Forelimb muscle (tissue), 1 donor: ENCODE results near the gene WIF1. TPM values are rescaled to one million over a fixed set of nuclear protein-coding genes. Genes with fewer than 3 reads are reported as not detected.

Experiments
- DNase-seq: peaks from one replicate; pipeline ENCODE4 v3.0.0-alpha.2; 2013; ENCODE audit warnings: low read depth
- polyA plus RNA-seq: library from polyadenylated mRNA; unstranded; fragments of 120-200 nt; gene quantifications from one replicate; pipeline ENCODE4 v1.2.1, GENCODE V29; 2013; ENCODE audit not compliant: insufficient read length

Gene WIF1
- polyA plus RNA-seq, 1 donor = 0.40 TPM

DNA sequence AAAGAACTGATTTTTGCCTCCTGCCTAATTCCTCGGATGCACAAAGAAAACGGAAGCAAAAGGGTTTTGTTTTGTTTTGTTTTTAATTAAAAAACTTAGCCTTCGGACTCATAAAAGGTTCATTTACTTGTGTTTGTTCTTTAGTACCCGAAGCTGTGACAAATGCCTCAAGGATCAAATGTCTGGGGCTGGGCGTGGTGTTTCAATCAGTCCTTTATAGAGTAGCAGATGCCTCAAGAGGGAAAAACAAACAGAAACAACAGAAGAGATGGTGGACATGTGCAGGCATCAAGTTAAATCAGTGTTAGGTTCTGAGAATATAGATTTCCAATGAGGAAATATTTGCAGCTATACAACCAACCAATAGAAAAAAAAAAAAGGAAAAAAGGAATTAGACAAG lies 1.6 kb upstream of the WIF1 start:
- DNase-seq = no peak

DNA sequence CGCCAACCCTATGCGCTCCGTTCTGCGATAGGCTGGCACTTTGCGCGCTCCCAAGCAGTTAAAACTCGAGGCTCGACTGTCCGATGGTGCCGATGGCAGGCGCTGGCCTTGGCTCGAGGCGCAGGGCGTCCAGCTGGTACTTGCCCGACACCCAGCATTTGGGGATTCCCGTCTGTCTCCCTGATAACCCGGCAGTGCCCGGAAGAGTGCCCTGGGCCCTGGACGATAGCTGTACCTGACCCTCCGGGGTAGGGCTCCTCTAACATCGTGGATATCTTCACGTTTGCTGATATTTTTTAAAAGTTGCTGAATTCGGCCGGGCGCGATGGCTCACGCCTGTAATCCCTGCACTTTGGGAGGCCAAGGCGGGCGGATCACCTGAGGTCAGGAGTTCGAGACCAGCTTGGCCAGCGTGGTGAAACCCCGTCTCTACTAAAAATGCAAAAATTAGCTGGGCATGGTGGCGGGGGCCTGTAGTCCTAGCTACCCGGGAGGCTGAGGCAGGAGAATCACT lies 908 bp upstream of the WIF1 start:
- DNase-seq = no peak

DNA sequence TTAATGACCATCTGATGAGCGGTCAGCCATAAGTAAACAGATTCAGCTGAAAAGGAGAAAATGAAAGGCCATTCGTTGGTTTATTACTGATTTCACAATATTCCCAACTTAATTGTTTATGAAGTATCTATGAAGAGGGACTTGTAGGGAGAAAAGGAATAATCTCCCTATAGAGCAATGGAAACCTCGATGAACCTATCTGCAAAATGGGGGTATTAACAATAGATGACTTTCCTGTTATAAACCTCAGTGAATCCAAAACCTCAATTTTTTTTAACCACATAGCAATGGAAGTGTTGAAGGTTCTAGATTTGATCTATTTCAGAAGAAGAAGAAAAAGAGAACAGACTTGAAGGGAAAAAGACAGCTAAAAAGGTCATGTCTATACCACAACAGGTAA lies 2.0 kb downstream of the WIF1 start:
- DNase-seq = no peak

DNA sequence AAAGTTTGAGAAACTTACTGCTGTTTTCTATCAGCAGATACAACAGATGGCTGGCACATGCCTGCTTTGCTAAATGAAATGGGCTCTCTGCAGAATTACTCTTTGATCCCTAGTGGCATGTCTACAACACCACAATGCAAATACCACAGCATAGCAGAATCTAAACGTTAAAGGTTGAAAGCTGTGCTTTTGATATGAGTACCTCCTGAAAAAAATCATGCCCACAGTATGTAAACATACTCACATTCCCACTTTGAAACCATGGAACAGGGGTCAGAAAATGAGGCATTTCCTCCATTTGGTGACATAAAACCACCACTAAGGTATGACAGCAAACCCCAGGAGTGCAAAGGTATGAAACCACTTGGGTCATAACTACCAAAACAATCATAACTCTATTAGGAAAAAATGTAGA lies 7.5 kb downstream of the WIF1 start:
- no peak for DNase-seq

DNA sequence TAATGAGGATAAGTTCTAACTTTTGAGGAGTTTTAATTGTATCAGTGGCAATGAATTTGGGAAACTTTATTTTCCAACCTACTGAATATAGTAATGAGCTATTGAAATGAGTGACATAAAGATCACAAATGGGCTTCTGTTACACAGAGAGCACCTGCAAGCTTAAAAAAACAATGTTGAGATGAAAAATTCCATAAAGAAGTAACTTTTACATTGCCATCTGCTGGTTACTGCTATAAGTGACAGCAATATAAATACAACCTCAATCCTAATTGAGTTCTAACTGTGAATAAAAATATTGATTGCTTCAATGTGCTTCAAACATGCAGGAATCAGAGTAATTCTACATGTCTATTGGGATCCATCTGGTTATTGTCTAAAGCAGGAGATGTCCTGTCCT lies 14.2 kb downstream of the WIF1 start:
- DNase-seq = no peak

DNA sequence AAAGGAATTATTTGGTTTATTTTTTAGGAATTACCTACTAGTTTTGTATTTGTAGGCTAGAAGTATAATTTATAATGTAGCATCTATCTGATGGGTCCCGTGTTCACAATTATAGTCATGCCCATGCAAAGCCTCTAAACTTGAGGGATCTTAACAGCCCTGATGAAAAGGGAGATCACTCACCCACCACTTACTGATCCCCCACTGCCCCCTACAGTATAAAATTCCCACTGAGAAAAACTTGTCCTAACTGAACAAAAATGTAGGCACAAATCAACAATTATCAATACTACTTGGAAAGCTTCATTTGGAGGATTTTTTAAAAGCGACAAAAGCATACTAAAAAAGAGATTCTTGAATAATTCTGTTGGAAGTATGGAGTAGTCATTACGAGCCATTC lies 21.0 kb downstream of the WIF1 start:
- no peak for DNase-seq

DNA sequence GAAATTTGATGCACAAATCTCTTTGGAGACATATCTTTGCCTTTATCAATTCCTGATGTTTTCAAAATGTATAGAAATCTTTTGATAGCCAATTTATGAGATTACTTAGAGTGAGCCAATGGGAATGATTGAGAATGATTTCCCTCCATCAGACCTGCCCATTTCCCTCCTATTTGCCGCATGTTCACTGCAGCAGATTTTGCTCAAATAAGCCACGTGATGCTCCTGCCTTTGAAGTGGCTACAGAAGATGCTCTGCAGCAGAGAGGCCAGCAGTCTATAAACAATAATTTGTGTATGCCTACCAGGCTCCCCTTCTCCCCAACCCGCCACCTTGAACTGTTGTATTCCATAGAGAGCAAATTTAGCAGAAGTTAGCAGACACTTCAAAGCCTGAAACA lies 21.9 kb downstream of the WIF1 start:
- DNase-seq = no peak

DNA sequence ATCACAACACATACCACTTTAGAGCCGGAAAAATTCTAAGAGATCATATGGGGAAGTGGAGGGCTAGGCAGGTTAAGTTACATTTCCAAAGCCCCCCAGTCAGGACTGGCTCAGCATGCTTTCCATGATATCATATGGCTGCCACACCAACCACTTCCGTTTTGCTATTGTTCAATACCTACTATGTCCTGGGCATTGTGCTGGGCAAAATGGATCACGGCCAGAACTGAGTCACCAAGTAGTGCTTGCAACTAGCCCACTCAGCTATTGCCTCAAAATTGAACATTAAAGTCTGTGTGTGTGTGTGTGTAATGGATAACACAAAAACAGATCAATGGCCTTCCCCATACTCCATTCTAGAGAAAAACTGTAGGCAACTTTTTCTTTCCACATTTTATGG lies 22.7 kb downstream of the WIF1 start:
- DNase-seq = no peak

DNA sequence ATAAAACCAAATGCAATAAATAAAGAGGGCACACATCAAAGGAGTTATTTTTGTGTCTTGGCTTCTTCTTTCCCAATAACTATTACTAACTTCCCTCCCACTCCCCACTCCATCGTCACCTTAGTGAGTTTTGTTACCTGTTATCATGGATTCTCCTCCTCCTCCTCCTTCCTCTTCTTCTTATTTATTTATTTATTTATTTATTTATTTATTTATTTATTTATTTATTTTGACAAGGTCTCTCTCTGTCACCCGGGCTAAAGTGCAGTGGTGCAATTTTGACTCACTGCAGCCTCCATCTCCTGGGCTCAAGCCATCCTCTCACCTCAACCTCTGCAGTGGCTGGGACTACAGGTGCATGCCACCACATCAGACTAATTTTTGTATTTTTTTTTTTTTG lies 26.4 kb downstream of the WIF1 start:
- no peak for DNase-seq

DNA sequence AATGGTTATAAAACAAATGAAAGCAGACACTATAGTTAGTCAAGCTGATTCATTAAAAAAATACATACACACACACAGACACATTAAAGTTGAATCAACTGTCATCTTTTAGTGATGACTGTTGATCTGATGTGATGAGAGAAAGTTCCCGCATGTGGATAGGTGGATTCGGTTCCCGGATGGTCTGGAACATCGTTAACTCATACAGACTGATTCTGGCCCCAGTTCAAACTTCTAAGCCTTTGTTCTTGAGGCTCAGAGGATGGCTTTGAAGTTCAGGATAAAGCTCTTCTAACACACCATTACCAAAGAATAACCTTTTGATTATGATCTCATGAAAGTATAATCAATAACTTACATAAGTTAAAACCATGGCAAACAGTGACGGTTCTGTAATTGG lies 27.5 kb downstream of the WIF1 start:
- no peak for DNase-seq

DNA sequence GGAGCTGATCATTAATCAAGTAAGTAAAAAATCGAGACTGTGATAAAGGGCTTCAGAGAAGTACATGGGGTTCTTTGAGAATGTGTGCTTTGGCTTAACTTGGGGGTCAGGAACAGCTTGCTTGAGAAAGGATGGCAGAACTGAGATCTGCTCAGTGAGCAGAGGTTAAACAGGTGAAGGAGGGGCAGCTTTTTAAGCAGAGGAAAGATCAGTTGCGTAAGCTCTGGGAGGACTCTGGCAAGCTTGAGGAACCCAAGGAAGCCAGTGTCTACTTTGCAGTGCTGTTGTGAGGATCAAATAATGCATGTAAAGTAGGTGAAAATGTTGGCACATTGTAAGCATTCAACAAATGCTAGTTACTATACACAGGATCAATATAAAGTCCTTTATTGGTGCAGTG lies 30.6 kb downstream of the WIF1 start:
- no peak for DNase-seq

DNA sequence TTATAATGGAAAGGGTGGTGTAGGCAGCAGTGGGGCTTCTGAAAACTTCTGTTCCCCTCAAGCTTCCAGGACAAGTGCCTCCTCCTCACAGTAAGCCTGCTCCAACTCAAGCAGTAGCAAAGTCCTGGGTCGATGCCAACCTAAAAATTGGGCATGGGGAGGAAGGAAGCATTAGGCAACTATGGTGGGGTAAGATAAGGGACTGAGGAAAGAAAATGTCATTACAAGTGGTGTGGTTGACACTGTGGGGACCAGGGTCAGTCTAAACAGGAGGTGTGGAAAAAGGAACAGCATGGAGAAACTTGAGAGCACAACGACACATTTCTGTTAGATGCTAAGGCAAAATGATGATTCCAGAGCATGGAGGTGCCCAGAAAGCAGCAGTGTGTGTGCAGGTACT lies 34.9 kb downstream of the WIF1 start:
- no peak for DNase-seq

DNA sequence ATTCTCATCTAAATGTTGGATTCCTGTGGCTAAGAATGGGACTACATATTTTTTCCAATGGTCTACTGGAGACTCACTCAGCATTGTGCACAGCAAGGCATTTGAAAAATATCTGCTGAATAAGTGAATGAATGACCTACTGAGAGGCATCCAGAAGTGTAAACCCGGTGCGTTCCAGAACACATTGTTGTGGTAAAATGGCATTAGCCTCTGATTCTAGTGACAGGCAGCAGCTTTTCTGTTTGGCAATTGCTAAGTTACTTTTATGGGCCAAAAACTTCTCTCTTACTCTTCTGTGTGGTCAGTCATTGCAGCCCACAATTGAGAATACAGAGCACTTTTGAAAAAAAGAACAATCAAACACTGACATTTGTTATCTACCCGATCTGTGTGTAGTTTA lies 36.5 kb downstream of the WIF1 start:
- DNase-seq = no peak

DNA sequence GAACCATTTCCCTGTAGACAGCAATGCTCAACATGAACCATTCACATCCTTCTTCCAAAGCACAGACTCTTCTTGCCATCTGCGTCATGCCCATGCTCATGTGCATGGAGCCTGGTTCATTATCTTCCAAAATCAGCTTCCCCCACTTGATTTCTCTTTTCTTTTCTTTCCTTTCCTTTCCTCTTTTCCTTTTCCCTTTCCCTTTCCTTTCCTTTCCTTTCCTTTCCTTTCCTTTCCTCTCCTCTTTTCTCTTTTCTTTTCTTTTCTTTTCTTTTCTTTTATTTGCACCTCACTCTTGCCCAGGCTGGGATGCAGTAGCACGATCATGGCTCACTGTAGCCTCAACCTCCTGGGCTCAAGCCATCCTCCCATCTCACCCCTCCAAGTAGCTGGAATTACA lies 37.5 kb downstream of the WIF1 start:
- no peak for DNase-seq

DNA sequence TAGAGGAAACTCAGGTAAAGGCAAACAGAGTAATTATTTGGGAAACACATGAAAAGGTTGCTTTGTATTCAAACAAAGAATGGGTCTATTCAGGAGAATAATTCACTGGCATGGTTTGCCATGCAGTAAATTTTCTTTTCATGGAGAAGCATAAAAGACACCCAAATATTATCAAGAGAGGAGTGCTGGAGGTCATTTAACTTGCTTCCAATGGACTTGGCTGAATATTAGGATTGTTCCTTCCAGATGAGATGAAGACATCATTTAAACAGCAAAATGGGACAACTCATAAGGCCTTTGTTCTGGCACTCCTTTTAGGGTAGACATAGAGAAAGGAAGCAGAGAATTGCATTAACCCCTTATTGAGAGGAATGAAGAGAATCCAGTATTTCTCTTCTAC lies 38.7 kb downstream of the WIF1 start:
- DNase-seq = no peak

DNA sequence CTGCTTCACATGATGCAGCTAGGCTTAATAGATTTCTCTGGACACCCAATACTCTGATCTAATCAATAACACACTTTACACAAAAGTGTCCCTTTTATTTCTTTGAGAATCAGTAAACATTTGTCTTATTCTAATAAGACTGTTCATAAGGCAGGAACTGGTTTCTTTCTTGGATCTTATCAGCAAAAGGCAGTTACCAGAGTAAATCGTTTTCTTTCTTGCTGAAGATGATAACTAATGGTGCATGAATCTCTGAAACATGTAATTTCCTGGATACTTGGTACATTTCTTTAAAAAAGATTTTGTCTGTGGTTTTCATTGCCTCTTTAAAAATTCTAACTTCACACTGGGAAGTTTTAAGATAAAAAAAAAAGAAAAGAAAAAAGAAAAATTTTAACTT lies 39.6 kb downstream of the WIF1 start:
- no peak for DNase-seq

DNA sequence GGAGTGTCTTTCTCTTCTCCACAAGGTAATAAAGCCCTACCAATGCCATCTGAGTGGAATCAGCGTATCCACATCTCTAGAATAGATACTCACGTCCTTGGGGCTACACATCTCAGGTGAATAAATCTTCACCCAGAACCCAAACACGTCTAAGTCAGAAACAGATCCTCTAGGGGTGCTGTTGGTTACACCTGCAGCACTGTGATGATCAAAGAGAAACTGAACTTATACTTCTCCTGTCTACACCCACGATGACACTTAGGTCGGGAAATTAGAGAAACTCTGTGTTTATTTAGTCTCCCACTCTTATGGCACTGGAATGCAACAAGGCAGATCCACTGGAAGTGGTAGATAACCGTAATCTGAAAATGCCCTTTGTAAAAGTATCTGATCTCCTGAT lies 46.2 kb downstream of the WIF1 start:
- no peak for DNase-seq

DNA sequence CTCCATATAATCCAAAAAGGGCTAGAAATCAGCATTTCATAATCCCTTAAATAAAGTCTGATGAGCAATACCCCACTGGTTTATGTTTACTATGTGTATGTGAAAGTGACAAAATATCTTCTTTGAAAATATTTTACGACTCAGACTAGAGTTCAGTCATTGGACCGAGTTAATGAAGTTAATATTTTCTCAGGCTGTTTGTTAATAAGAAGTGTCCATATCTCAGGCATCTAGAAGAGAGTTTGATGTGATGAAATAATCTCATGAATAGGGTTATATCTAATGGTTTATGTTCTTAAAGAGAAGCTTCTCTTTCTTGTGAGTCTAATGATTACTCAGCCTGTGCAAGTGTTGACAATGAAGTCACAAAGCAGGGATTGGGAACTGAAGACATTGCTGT lies 51.8 kb downstream of the WIF1 start:
- DNase-seq = no peak

DNA sequence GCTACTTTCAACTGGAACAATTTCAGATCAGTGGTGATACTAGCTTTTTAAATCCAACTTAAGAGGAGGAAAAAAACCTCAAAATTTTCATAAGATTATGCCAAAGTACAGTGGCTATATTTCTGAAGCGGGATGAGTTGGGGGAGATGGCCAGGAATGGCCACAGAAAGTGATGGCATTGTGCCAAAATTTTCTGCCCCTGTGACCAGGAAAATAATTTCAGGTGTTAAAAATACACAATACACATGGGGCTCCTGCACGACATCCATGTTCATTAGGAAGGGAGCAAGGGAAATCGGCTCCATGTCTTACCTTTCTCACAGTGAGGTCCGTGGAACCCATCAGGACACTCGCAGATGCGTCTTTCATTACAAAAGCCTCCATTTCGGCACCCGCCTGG lies 53.7 kb downstream of the WIF1 start:
- no peak for DNase-seq

DNA sequence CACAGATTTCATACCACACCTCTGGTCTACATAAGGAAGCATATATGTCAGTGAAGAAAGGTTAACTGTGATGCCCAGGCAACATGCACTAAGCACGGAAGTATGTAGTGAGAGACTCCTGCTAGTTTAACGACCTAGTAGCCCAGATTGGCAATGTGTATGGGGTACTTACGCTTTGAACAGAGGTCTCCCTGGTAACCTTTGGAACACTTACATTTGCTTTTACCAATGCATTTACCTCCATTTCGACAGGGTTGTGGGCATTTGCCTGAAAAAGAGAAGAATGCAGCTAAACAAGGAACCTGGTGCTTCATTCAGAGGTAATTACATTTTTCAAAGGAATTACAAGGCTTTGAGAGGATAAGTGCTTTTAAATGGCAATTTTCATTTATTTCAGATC lies 65.2 kb downstream of the WIF1 start:
- DNase-seq = no peak

DNA sequence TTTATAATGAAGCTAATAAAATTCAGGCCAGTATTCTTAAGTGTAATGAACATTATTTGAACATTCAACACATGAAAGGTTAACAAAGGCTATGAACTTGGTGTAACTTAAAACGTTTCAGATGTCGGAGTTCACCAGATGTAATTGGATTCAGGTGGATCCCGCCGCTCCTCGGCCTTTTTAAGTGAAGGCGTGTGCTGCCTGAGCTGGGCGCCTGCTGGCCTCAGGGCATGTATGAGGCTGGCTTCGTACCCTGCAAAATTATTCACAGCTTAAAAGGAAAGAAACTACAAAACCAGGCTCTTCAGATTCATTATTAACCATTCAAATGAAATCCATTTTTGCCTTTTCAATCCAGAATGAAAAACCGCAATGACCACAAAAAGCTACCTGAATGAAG lies 69.9 kb downstream of the WIF1 start:
- DNase-seq = no peak

DNA sequence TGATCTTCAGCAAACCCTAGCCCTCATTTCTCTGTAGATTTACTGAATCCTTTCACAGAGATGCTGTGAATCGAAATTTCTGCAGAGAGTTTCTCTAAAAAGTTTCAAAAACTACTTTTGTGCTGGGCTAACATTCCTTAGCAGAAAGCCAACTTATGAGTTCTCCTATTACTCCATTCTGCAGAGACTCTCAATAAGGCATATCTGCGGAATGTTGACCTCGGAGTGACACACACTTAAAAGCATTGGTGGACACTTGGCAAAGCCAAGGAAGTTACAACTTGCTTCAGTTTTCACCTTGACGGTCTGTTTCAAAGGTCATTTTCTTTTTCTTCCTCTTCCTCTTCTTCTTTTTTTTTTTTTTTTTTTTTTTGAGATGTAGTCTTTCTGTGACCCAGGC lies 75.8 kb downstream of the WIF1 start:
- DNase-seq = no peak

DNA sequence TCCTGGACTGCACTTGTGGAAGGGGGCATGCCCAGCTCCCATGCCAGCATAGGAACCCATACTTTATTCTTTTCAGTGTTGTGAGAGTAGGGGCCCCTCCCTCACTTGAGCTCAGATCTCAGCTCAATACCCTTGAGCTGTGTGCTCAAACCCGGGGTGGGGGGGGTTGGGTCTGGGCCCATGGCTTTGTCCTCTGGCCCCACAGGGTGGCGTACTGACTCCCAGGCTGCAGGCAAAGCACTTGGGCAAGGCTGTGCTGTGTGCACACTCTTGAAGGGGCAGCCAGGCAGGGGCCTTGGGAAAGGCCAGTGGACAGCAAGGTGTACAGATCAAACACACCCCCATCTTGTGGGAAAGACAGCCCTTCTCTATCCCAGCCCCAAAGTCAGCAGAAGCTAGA lies 81.8 kb downstream of the WIF1 start:
- DNase-seq = no peak

DNA sequence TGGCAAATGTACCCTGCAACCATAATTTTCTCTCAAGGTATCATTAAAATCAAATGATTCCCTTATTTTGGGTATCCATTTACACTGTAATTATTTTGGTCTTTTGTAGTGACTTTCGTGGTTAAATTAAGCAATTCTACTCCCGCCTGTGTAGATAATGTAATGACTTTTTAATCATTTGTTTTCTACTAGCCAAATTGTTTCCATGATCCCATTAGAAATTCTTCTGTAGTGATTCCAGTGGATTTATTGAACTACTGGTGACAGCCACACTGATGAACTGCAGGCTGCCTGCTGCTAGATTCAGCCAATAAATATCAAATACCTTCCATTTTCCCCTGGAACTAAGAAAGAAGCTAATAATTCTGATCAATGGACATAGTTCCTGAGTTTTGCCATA lies 96.0 kb downstream of the WIF1 start:
- no peak for DNase-seq

DNA sequence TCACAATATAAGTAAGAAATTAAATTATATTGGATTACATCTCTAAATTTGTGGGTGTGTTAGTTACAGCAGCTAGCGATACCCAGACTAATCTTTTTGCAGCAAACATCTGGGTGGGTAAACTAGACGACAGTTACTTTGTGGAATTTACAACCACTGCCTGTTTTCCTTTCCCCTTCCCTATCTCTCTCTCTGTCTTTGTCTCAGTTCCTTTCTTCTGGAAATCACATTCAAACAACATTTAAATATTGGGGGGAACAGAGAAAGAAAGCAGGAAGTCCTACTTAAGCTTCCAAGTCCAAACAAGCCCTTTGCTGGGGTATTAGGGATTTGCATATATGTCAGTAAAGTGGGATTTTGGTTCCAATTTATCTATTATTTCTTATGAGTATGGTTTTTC lies 97.6 kb downstream of the WIF1 start:
- DNase-seq = no peak
